GM19023 (cell line): ENCODE results near the gene YLPM1.

Source experiments
- ATAC-seq: cut with Tn5 transposase; IDR thresholded peaks from one replicate; pipeline ENCODE4 v1.9.1; 2021; ENCODE audit warnings: mild to moderate bottlenecking, moderate library complexity; ENCODE audit not compliant: unreplicated experiment

The YLPM1 gene

GRCh38 chr14:74841230-74842207 lies 78.4 kb downstream of the YLPM1 start:
- ATAC-seq, result peak; percentile 78

DNA sequence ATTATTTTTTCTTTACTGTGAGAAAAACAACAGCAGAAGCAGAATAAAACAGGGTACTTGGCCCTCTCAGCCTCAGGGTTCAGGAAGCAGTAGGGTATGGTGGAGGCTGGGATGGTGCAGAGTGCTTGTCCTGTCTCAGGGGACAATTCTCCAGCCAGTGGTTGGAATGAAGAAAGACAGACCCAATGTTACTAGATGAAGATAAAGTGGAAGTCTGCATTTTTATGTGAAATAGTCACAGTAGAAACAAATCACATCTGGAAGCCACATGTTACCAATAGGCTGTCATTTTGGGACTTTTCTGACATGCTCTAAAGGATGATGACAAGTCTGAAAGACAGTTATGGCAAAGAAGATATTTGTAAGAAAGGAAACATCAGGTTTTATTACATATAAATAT lies 80.5 kb downstream of the YLPM1 start:
- ATAC-seq, result no peak

GRCh38 chr14:74846168-74846567 lies 83.1 kb downstream of the YLPM1 start:
- ATAC-seq, result no peak

- ATAC-seq, result no peak
These were observed 84.0 kb downstream of the YLPM1 start for GRCh38 chr14:74846968-74847665.

DNA sequence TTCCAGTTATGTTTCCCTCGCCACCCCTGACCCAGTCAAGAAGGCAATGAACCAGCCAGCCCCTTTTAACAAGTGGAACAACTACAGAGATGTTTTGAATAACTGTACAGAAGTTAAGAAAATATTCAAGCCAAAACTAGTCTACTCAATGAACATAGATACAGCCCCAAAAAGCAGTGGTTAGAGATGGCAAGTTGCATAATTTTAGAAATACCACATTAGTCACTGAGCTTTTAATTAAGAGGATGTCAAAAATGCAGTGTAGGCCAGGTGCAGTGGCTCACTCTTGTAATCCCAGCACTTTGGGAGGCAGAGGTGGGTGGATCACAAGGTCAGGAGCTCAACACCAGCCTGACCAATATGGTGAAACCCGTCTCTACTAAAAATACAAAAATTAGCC lies 85.7 kb downstream of the YLPM1 start:
- ATAC-seq, result no peak

- no peak for ATAC-seq
These were observed 89.9 kb downstream of the YLPM1 start for GRCh38 chr14:74852922-74853530.

DNA sequence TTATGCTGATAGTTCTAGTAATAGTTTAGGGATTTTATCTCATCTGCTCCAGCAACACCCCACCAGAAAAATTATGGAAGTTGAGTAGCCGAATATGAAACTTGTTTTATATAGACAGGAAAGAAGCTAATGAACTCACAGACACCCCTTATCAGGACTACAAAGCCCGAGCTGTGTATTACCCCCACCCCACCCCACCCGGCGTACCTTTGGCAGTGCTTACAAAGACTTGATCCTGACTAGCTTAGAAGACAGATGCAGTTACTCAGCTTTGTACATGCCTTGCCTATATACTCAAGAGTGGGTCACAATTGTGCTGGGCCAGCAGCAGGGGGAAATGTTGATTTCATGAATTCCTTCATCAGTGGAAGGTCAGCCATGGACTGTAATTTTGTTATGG lies 90.5 kb downstream of the YLPM1 start:
- no peak for ATAC-seq

DNA sequence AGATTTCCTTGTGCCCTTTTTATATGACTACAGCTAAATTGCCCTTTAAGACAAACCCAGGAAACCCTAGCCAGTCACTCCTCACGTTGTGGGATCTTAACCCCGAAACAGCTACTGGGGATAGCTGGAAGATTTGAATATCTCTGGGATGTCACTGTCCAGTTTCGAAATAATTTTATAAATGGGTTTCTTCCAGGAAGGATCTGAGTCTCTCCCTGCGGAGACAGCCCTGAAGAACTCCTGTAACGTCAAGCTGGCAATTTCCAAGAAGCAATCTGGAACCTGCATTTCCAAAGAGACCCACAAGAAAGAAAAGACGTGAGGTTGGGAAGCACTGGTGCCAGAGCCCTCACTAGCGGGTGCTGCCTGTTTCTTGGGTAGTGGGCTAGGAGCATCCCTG lies 91.9 kb downstream of the YLPM1 start:
- no peak for ATAC-seq

DNA sequence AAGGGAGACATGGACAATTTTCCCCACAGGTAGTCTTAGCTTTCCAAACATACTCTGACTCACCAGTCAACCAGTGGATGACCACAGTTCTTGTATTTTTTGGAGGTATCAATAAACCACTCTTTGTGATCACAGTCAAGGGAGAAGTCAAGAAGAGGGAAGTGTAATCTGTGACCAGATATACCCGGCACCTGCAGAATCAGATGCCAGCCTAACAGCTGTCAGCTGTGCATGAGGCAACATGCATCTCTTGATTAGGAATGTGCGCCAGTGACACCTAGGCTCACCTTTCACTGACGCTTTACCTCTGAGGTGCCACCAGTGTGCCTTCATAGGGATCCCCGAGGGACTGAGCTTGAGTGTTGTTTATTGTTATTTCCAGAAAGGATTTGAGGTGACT lies 92.8 kb downstream of the YLPM1 start:
- ATAC-seq, result no peak

- no peak for ATAC-seq
These were observed 93.2 kb downstream of the YLPM1 start for GRCh38 chr14:74856366-74856765.

DNA sequence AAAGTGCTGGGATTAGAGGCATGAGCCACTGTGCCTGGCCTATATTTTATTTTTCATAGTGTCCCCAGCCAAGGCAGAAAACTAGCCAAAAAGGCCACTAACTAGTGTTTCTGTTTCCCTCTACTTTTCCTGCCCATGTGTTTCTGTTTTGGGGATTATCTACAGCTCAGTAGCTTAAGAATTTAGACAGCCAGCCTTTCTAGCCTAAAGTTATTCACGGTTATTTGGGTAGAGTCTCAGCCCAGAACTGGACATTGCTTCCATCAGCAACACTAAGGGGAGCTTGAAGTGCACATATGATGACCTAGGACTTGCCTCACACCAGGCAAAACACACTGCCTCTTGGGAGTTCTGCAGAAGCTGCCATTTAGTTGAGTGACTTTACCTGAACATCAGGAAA lies 94.9 kb downstream of the YLPM1 start:
- ATAC-seq, result no peak

DNA sequence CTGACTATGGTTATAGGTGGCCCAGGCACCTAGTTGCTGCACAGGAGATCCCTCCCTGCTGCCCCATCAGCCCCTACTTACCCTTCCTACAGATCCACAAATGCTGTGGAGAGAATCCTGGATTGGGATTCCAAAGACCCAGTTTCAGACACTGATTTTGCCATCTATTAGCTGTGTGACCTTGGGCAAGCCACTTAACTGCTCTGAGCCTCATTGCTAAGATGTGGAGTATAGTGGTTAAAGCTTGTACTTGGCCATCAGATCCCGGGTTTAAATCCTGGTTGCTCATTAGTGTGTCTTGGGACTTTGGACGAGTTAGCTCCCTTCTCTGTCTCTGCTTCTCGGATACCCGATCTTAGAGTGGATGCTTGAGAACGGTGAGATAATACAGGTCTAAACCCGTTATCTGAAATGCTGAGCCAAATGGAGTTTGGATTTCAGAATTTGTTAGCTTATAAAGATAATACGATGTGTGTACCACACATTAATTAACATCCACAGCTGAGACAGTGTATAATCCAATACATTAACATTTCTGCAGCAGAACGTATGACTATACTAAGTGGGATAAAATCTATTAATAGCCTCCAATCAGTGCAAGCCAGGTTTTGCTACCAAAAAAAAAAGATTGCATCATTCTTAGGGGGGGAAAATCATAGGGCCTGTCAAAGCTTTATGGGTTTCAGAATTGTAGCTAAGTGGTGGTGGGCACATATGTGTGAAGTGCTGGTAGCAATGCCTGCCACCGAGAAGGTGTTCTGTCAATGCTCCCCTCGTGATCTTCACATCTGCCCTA lies 96.8 kb downstream of the YLPM1 start:
- no peak for ATAC-seq

DNA sequence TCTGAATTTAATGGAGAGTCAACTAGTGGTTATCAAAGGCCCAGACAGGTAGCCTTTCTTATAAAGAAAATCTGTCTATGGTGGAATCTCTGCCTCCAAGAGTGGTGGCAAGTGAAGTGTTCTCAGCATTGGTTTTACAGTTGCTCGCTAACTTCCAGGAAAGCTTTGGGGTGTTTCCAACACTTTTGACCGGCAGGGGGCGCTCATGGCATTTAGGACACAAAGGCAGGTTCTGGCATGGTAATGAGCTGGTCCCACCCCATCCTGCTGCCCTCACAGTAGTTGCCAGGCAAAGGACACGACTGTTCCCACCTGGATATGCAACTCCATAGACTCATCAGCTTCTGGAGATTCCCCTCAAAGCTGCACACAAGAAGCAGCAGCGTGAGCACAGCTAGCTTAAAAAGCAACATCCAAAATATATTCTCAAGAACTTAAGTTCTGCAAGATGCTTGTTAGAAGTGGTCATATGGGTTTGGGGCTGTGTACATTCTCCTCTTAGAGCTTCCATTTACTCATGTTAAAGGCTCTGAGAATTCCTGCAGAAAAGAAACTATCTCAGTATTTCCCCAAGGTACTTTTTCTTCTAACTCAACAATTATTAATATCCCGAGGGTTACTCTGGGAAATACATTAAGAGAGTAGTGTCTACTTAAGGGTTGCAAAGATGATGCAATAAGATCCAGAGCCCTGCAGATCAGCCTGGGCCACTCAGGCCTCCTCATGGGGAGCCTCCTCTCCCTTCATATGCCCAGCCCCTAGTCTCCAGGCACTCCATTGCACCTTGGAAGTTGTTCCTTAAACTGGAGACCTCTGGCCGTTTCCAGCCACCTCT lies 98.0 kb downstream of the YLPM1 start:
- peak; percentile 55 for ATAC-seq

DNA sequence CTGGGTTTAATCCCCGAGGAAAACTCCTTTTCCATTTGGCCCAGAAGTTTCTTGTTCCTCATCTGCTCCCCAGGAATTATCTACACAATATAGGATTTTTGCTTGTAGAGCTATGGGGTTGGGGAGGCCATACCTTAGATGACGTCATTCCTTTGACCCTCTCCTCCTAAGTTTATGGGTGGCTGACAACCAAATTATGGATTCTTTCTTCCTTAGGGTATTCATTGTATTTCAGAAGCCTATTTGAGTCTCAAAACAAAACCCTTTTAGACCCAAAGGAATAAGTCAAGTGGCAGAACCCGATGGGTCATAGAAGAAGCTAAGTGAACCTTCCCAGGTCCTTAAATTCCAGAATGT lies 98.6 kb downstream of the YLPM1 start:
- no peak for ATAC-seq

DNA sequence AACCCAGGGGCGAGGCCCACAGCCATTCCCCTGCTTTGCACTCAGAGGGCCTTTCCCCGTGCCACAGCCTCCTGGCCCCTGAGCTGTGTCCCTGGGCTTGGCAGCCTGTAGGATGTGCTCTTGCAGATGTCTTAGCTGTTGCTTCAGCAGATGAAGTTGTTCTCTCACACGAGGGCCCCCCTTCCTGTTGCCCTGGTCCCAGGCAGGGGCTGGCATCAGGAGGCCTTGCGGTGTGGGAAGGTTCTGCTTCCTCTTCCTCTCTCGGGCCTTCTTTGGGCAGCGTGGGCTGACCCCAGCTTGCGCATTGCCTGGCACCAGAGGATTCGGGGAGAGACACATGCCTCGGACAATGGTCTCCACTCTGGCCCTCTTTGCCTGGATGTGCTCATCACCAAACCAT lies 100.2 kb downstream of the YLPM1 start:
- ATAC-seq, result no peak

GRCh38 chr14:74864198-74864597 lies 101.1 kb downstream of the YLPM1 start:
- ATAC-seq, result no peak

GRCh38 chr14:74865156-74865555 lies 102.0 kb downstream of the YLPM1 start:
- no peak for ATAC-seq

DNA sequence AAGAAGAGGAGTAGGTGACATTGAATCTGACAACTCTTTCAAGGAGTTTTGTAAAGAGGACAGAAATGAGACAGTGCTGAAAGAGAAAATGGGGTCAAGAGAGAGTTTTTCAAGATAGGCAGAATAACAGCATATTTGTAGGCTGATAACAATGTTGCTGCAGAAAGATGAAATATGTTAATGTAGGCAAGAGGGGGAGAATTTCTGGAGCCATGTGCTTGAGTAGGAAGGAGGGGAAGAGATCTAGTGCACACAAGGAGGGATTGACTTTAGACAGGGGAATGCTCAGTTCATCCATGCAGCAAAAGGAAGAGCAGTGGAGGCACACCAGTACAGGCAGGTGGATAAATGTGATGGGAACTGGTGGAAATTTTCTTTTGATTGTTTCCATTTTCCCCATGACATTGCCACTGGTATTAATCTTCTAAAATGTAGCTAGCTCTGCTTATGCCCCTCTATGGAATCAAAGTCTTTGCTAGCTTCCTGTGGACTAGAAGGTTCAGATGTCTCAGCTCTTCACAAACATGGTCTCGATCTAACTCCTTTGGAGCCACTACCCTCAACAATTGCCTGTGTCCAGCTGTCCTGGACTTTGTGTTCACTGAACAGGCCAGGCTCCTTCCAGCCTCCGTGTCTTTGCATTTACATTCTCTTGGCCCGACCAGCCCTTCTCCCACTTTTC lies 103.7 kb downstream of the YLPM1 start:
- ATAC-seq, result no peak

DNA sequence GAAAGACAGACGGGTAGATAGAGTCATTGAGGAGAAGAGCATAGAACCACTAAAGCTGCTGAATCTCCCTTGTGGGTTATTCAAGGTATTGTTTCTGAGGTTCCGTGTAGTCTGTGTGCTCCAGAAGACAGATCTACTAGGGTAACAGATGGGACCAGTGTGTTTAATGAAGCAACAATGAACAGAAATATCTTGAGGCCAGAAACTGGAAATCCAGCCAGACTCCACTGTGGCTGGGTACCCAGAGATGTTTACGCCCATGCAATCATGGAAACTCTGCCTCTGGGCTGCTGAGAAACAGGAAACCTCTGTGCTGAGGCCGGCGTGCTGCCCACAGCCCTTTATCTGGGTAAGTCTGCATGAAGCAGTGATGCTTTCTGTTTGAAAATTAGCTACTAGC lies 104.6 kb downstream of the YLPM1 start:
- no peak for ATAC-seq

- ATAC-seq, result no peak
These were observed 105.6 kb downstream of the YLPM1 start for GRCh38 chr14:74868739-74869138.
